Measurements from ENCODE around the gene DPP7. TPM values are rescaled to one million over a fixed set of nuclear protein-coding genes. Genes with fewer than 3 reads are reported as not detected.

Gene DPP7
- total and polyA plus RNA-seq, 2 donors (not counting 1 experiment from before 2014, with no cell fraction given), result 324 to 506 TPM

- ATAC-seq (ENCODE audit: low read depth) (no peak), DNase-seq (no peak)
- intact Hi-C loops (cut with micrococcal nuclease), result no loop called here
- Histone ChIP-seq H3K9ac (ENCODE audit: low read length) (no peak overlapping the region), H3K27ac (ENCODE audit: low read length in 2 of 2) (no peak overlapping the region), H3K4me2 (replicated peaks; ENCODE audit: low read depth, low read length, poor library complexity, severe bottlenecking) (no peak overlapping the region), H3K36me3 (replicated peaks in 1 of 2; ENCODE audit: control extremely low read depth in 1 of 2, control insufficient read depth in 1 of 2, extremely low read depth in 1 of 2, insufficient read depth in 2 of 2, low read length in 1 of 2) (peaks cover 0 to 29% of the 10 kb centered on the region in 2 experiments), H3K79me2 (ENCODE audit: control insufficient read depth, insufficient read depth, low read length) (peaks cover 15% of the 10 kb centered on the region), H3K4me3 (ENCODE audit: control extremely low read depth in 1 of 5, extremely low read depth in 1 of 5, insufficient read depth in 1 of 5, low read depth in 2 of 5, low read length in 4 of 5) (no peak overlapping the region), H3K27me3 (replicated peaks in 1 of 4; ENCODE audit: control extremely low read depth in 1 of 4, control insufficient read depth in 3 of 4, insufficient read depth in 4 of 4, low read length in 3 of 4) (no peaks in the 10 kb centered on the region), H2AFZ (ENCODE audit: insufficient read depth, low read depth, low read length, poor library complexity, severe bottlenecking) (no peak overlapping the region), H3K4me1 (ENCODE audit: control insufficient read depth in 2 of 2, insufficient read depth in 2 of 2, low read length in 2 of 2) (peaks cover 18 to 41% of the 10 kb centered on the region in 2 donors), H4K20me1 (ENCODE audit: control insufficient read depth, insufficient read depth, low read length, poor library complexity, severe bottlenecking) (peaks cover 26% of the 10 kb centered on the region), H3K9me3 (ENCODE audit: control extremely low read depth in 1 of 3, control insufficient read depth in 2 of 3, insufficient read depth in 1 of 3, low read length in 2 of 3) (no peaks in the 10 kb centered on the region)
- Mint-ChIP-seq H3K4me3 (no peak overlapping the region), H3K9me3 (ENCODE audit: insufficient read depth) (no peaks in the 10 kb centered on the region), H3K4me1 (peaks cover 33% of the 10 kb centered on the region), H3K27ac (no peak overlapping the region), H3K27me3 (no peaks in the 10 kb centered on the region)
- no peak for TF ChIP-seq EZH2 (IDR thresholded peaks at IDR 0.05; ENCODE audit: borderline replicate concordance, insufficient read depth, low read depth, low read length, poor library complexity, severe bottlenecking)
- TF ChIP-seq, protein P1, sequence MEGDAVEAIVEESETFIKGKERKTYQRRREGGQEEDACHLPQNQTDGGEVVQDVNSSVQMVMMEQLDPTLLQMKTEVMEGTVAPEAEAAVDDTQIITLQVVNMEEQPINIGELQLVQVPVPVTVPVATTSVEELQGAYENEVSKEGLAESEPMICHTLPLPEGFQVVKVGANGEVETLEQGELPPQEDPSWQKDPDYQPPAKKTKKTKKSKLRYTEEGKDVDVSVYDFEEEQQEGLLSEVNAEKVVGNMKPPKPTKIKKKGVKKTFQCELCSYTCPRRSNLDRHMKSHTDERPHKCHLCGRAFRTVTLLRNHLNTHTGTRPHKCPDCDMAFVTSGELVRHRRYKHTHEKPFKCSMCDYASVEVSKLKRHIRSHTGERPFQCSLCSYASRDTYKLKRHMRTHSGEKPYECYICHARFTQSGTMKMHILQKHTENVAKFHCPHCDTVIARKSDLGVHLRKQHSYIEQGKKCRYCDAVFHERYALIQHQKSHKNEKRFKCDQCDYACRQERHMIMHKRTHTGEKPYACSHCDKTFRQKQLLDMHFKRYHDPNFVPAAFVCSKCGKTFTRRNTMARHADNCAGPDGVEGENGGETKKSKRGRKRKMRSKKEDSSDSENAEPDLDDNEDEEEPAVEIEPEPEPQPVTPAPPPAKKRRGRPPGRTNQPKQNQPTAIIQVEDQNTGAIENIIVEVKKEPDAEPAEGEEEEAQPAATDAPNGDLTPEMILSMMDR (IDR thresholded peaks at IDR 0.05), result no peak
- POLR2A ChIA-PET, result interaction anchor here (0.5 to 1.5 kb wide), 2 partner anchors 15 to 21 kb away, joined by 3 to 5 read pairs; no protein-coding TSS in a partner anchor
- WGBS (ENCODE audit: insufficient coverage), result 95% methylated on average over 15 of the region's 16 CpGs
- CTCF ChIA-PET, result interaction anchor here (1.5 to 2.0 kb wide), 3 partner anchors 13 to 36 kb away, joined by 3 to 11 read pairs (median 8); partner anchors contain the start of gene SAPCD2
Measured at GRCh38 chr9:137082222-137082924, 32.2 kb downstream of the DPP7 start.
